Stimulated activated naive CD8-positive, alpha-beta T cell treated with anti-CD3 and anti-CD28 coated beads, Interleukin-15, Interleukin-2, amounts not matched to agents 100 U/mL and 50 U/mL, for 24 hours (primary cell): ENCODE results near the gene FAAH2.
A peak's percentile ranks its signal among the peaks of the same experiment; 100 is the strongest.
"Not testable (repeated sequence)": the region's sequence is repeated elsewhere in the genome, so short reads cannot be mapped to it uniquely, and the experiment has no call there.

Experiments
- ATAC-seq: fragments of 150-1000 bp; cut with Tn5 transposase; one replicate; pipeline ENCODE4 v1.10.0; 2021
- DNase-seq: peaks from one replicate; pipeline ENCODE4 v3.0.0; 2021

The FAAH2 gene, protein sequence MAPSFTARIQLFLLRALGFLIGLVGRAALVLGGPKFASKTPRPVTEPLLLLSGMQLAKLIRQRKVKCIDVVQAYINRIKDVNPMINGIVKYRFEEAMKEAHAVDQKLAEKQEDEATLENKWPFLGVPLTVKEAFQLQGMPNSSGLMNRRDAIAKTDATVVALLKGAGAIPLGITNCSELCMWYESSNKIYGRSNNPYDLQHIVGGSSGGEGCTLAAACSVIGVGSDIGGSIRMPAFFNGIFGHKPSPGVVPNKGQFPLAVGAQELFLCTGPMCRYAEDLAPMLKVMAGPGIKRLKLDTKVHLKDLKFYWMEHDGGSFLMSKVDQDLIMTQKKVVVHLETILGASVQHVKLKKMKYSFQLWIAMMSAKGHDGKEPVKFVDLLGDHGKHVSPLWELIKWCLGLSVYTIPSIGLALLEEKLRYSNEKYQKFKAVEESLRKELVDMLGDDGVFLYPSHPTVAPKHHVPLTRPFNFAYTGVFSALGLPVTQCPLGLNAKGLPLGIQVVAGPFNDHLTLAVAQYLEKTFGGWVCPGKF

DNA sequence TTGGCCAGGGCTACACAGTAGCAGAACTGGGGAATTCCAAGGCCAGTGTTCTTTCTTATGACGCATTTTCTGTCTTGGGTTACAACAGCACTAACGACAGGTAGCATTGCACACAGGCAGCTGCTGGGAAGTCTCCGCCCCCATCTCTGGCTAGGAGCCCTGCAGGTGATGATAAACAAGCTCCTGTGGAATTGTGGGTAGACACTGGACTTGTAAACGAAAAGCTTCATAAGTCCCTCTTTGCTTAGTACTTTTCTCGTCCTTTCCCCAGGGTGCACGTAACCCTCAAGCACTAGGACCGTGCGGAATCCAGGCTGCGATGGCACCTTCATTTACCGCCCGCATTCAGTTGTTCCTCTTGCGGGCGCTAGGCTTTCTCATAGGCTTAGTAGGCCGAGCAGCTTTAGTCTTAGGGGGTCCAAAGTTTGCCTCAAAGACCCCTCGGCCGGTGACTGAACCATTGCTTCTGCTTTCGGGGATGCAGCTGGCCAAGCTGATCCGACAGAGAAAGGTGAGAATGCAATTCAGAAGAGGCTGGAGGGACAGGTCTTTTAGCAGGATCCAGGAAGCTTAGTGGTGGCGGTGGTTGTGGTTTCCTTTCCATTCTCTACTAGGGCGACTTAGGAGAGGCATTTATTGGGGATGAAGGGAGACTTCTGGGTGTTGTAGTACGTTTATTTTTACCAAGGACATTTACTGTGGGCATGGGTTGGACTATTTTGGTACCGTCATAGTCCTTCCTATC, at the start of gene FAAH2:
FAAH2 (plus strand) TSS at position 200 of the 745 bp plus-strand sequence; CDS start at position 320, 120 bp downstream.
- ATAC-seq (peak; percentile 75), DNase-seq (peak; percentile 19)

DNA sequence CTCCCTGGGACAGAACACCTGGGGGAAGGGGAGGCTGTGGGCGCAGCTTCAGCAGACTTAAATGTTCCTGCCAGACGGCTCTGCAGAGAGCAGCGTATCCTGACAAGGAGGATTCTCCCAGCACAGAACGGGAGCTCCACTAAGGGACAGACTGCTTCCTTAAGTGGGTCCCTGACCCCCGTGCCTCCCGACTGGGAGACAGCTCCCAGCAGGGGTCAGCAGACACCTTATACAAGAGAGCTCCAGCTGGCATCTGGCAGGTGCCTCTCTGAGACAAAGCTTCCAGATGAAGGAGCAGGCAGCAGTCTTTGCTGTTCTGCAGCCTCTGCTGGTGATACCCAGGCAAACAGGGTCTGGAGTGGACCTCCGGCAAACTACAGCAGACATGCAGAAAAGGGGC, 44.5 kb upstream of the FAAH2 start:
- no peak for ATAC-seq
- DNase-seq, result no peak

DNA sequence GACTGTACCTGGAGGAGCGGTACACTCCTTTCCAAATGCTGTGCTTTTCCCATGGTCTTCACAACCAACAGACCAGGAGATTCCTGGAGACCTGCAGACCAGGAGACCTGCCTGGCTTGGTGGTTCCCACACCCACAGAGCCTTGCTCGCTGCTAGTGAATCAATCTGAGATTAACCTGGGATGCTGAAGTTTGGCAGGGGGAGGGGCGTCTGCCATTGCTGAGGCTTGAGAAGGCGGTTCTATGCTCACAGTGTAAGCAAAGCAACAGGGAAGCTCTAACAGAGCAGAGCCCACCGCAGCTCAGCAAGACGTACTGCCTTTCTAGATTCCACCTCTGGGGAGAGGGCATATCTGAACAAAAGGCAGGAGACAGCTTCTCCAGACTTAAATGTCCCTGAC, 34.5 kb upstream of the FAAH2 start:
- DNase-seq, result no peak
- no peak for ATAC-seq

DNA sequence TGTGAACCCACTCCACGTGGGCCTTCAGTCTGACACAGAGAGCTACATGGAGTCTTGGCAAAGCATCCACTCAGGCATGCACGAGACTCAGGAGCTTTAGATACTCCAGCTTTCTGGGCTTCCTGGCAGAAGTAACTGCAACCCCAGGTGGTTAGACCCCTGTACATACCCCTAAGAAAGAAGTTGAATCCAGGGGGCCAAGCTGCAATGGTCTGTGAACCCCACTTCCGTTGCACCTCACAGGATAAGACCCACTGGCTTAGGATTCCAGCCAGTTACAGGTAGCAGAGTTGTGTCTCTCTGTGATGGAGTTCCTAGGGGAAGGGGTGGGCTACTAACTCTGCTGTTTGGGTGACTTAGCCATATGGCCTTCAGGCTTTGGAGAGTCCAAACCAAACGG, 21.4 kb upstream of the FAAH2 start:
- no peak for ATAC-seq
- no peak for DNase-seq

DNA sequence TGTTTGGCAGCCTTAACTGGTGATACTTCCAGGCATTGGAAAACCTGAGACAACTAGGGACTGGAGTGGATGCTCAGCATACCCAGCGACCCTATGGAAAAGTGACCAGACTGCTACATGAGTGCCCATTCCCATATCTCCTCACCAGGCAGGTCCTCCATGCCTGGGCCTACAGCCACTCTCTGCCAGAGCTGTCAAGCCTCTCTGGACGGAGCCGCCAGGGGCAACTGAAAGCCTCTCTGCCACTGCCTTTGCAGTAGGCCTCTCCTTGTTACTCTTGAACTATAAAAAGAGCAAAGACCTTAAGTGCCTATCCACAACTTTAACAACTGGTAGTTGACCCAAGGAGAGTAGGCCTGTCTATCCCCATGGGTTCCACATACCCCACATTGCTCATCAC, 20.2 kb upstream of the FAAH2 start:
- DNase-seq, result no peak
- no peak for ATAC-seq

DNA sequence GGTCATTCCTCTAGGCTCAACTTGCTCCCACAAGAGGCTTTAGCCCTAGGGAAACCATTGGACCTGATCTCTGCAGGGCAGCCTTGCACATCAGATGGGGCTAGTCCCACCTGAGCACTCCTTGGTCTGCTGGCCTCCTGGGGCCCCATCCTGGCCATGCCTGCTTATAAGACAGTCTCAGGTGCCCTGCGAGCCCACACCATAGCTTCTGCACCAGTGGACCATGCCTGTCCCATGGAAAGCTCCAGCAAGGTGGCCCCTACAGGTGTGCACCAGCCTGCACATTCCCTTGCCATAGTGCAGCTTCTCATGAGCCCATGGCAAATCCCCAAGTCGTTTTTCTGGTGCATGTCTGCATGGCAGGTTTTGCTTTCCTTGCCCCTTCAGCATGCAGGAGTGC, 19.6 kb upstream of the FAAH2 start:
- DNase-seq, result no peak
- no peak for ATAC-seq

DNA sequence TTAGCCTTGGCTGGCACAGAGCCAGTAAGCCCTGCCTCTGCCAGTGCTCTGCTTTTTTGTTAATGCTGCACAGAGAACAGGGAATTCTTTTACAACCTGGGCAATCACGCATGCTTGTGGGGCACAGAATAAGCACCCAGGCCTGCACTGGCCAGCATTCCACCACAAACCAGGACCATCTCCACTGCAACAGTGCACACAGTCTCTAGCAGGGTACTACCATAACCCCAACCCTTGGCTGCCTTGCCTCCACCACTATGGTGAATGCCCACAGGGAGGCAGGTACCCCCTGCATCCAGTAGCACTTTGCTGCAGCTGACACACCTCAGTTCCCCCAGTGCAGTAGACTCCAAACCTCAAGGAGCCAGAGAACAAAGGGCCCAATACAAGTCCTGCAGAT, 19.2 kb upstream of the FAAH2 start:
- DNase-seq (no peak), ATAC-seq (no peak)

DNA sequence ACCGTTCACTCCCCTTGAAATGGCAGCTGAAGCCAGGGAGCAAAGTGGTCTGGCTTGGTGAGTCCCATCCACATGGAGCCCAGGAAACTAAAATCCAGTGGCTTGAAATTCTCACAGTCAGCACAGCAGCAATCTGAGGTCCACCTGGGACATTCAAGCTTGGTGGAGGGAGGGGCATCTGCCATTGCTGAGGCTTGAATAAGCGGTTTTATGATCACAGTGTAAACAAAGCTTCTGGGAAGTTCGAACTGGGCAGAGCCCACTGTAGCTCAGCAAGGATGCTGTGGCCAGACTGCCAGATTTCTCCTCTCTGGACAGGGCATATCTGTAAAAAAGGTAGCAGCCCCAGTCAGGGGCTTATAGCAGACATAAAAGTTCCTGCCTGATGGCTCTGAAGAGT, 15.5 kb upstream of the FAAH2 start:
- DNase-seq (no peak), ATAC-seq (no peak)

DNA sequence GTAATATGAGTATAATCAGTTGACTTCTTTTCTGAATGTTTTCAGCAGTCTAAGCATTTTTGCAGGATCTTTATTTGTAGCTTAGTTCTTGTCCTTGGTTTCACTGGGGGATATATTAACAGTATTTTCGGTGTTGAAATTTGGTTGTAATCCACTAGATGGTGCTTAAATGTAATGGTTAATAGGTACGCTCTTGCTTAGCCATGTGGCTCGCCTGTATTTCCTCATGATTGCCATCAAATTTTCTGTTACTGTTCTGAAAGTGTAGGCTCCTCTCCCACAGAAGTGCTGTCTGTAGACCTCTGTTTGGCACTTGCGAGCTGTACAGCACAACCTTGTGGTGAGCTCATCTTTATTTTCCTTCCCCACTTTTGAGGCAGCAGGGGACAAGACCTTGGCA, 3.9 kb upstream of the FAAH2 start:
- DNase-seq (no peak), ATAC-seq (no peak)

DNA sequence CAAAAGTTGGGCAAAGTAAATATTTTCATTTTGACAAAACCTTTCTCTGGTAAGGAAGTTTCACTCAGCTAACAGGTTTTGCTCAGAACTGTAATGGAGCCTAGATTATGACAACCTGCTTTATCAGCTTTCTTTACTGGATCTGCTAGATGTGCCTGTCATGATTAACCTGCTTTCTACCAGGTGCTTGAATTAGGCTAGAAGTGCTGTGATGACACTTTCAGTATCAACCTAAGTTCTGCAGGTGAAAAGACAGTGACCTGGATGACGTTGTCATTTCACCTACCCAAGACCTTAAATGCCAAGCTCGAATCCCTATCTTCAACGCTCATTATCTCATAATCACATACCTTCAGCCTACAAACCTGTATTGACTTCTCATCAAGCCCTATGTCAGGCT, 1.5 kb upstream of the FAAH2 start:
- DNase-seq, result no peak
- ATAC-seq, result no peak

DNA sequence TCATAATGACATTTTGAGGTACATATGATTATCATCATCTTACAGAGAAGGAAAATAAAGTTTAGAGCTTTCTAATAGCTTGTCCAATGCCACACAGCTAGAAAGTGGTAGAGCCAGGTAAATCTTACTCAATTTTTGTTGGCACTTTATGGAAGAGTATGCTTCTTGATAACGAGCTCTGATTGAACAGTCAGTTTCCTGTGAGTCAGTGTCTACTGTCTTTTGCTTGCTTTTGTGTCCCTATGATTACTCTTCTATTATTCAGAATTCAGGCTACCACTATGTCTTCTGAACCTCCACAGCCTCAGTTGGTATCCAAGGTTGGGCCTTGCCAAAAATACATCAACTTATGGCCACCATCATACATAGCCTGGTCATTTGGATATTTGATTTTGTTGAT, 2.6 kb downstream of the FAAH2 start:
- peak; percentile 31 for ATAC-seq
- DNase-seq, result no peak

DNA sequence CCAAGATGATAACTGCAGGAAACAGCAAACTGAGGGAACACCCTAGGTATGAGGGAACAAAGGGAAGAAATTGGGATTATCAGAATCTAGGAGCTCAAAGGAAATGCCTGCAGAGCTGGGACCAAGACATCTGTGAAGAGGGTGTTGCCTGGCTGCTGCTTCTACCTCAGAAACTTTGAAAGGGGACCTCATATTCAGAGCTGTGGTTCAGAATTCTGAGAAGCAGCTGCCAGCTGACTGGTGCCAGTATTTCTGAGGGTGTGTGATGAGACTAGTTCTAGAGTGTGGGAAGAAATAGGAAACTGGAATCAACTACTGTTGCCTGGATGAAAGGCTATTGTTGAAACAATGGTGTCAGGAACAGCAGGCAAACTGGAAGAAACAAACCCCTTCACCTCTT, 8.5 kb downstream of the FAAH2 start:
- DNase-seq, result no peak
- ATAC-seq, result no peak

DNA sequence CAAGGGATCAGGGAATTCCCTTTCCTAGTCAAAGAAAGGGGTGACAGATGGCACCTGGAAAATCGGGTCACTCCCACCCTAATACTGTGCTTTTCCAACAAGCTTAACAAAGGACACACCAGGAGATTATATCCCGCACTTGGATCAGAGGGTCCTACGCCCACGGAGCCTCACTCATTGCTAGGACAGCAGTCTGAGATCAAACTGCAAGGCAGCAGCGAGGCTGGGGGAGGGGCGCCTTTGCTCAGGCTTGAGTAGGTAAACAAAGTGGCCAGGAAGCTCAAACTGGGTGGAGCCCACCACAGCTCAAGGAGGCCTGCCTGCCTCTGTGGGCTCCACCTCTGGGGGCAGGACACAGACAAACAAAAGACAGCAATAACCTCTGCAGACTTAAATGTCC, 9.2 kb downstream of the FAAH2 start:
- DNase-seq, ATAC-seq: not testable (repeated sequence)

DNA sequence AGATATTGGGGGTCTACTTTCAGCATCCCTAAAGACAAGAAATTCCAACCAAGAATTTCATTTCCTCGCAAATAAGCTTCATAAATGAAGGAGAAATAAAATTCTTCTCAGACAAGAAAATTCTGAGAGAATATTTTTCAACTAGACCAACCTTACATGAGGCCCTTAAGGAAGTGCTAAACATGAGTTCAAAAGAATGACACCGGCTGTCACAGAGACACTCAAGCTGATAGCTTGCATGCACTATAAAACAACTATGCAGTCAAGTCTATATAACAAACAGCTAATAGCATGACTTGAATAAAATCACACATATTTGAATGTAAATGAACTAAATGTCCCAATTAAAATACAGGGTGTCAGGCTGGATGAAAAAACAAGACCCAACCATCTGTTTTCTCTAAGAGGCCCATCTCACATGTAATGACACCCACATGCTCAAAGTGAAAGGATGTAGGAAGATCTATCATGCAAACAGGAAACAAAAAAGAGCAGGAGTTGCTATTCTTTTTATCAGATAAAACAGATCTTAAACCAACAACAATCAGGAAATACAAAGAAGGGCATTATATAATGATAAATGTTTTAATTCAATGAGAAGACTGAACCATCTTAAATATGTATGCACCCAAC, 27.2 kb downstream of the FAAH2 start:
- no peak for ATAC-seq
- no peak for DNase-seq

DNA sequence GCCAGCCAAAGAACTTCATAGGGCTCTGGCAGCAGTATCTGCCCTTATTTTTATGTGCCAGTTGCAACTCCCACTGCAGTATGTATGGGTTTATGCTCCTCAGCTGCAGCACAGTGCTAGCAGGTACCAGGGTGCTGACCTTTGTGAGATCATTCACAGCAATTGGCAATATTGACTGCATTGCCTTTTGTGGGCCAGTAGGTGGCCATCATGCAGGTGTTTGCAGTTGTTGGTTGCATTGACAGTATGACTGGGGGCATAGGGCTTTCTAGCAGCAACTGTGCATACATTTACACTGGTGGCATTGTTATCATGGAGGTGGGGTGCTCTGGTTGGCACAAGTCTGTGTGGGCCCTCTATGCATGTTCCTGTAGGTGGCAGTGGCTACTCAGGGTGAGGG, 42.5 kb downstream of the FAAH2 start:
- ATAC-seq, result no peak
- DNase-seq, result no peak

DNA sequence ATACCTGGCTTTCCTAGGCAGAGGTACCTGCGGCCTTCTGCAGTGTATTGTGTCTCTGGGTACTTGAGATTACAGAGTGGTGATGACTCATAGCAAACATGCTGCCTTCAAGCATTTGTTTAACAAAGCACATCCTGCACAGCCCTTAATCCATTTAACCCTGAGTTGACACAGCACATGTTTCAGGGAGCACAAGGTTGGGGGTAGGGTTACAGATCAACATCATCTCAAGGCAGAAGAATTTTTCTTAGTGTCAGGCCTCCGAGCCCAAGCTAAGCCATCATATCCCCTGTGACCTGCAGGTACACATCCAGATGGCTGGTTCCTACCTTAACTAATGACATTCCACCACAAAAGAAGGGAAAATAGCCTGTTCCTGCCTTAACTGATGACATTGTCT, 49.3 kb downstream of the FAAH2 start:
- not testable (repeated sequence) for ATAC-seq

DNA sequence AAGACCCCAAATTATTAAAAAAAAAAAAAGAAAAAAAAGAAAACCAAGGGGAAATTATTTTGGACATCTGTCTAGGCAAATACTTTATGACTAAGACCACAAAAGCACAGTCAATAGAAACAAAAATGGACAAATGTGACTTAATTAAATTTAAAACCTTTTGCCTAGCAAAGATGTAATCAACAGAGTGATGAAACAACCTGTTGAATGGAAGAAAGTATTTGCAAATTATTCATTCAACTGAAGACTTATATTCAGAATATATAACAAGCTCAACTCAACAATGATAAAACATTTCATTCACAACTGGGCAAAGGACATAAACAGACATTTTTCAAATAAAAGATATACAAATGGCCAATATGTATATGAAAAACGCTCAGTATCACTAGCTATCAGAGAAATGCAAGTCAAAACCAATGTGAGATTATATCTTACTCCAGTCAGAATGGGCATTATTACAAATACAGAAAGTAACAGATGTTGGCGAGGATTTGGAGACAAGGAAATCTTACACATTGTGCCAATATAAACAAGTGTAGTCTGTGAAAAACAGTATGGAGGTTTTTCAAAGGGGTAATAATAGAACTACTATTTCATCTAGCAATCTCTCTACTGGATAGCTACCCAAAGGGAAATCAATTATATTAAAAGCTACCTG, 67.1 kb downstream of the FAAH2 start:
- DNase-seq (no peak), ATAC-seq (no peak)

More for the DNA sequence above, 49.3 kb downstream of the FAAH2 start:
- not testable (repeated sequence) for DNase-seq

DNA sequence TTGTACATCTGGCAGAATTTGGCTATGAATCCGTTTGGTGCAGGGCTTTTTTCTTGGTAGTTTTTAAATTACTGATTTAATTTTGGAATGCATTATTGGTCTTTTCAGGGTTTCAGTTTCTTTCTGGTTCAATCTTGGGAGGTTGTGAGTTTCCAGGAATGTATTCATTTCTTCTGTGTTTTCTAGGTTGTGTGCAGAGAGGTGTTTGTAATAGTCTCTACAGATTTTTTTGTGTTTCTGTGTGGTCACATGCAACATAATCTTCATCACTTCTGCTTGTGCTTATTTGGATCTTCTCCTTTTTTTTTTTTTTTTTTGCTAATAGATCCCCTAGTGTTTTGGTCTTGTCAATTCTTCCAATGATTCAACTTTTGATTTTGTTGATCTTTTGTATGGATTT, 77.6 kb downstream of the FAAH2 start:
- no peak for DNase-seq
- no peak for ATAC-seq

DNA sequence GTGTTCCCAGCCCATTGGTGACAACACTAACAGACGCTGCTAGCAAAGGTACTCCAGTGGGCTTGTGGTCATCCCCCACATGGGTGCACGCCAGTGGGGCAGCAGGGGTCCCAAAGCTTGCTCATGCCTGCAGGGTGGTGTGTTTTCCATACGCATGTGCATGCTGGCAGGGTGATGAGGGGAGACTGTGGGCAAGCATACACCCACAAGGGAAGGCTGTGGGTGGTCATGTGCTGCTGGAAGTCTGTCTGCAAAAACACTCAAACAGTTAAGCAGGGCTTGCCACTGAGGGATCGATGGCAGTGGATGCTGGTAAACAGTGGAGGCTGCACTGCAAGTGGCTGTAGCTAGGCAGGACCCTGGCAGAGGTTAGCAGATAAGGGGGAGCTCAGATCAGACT, 79.9 kb downstream of the FAAH2 start:
- ATAC-seq (no peak), DNase-seq (no peak)

DNA sequence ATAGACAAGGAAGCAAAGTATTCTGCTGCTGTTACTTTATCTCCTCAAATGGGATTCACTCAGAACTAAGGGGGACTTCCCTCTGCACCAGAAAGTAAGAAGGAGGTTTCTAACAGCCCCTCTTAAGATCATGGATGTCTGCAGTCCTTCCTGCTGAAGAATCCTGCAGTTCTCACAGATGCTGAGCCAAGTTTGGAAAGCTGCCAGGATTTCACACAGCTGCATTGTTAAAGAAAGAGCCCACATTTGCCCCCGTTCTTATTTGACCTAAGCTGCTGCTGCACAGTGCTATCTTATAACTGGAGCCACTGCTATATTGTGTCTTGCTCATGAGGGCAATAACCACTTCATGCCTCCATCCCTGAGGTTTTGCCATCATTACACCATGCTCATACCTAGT, 81.1 kb downstream of the FAAH2 start:
- DNase-seq (no peak), ATAC-seq (no peak)

DNA sequence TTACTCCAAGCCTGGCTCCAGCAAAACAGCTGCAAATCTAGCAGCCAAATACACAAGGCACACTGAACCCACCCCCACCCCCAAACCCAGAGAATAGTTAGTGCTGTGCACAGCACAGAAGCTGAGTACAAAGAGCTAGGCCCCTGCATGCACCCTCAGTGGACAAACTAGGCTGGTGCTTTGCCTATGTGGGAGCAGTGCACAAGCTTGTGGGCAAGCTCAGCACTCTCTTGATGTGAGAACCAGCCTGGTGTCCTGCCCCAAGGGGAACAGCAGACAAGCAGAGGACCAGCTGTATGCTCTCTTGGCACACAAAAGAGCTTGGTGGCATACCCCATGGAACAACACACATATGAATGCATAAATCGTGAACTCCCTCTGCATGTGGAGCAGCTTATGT, 81.7 kb downstream of the FAAH2 start:
- ATAC-seq (no peak), DNase-seq (no peak)

DNA sequence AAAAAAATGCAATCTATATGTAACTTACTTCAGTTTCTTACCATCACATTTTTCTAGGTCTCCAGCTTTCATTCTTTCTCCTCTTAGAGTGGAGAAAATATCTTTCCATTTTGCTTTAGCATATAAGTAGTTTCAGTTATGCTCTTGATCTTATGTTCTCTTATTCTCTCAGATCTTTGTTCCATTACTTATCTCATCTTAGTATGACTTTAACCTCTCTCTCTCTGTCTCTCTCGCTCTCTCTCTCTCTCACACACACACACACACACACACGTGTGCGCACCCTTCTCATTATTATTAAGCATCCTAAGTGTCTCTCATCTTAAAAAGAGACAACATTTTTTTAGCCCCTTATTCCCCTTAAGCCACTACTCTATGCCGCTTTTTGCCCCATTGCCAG, 92.8 kb downstream of the FAAH2 start:
- no peak for DNase-seq

More for the DNA sequence above, 92.8 kb downstream of the FAAH2 start:
- ATAC-seq, result no peak
